Bronchial epithelial cell (primary cell): Measurements from ENCODE around the gene GPS1. TPM values are rescaled to one million over a fixed set of nuclear protein-coding genes. Genes with fewer than 3 reads are reported as not detected.
"Not testable (repeated sequence)": the region's sequence is repeated elsewhere in the genome, so short reads cannot be mapped to it uniquely, and the experiment has no call there.

Experiments
- DNase-seq: peaks from one replicate; pipeline ENCODE4 v3.0.0-alpha.2; 2010; ENCODE audit warnings: low read depth
- FAIRE-seq: peaks from 2 replicates; lab custom pipeline; 2011; peaks lifted over from hg19 to GRCh38; lab: Jason Lieb, UNC
- H3K27me3 ChIP-seq: 2 replicates; pipeline ENCODE4 v1.5.1; 2011; ENCODE audit warnings: low read length; ENCODE audit not compliant: control insufficient read depth, insufficient read depth
- H3K36me3 ChIP-seq: 2 replicates; pipeline ENCODE4 v1.5.1; 2011; ENCODE audit warnings: low read length; ENCODE audit not compliant: control insufficient read depth, insufficient read depth
- H3K4me3 ChIP-seq: 2 replicates; pipeline ENCODE4 v1.5.1; 2011; ENCODE audit warnings: mild to moderate bottlenecking, low read depth, low read length, control low read depth
- CTCF ChIP-seq: IDR thresholded peaks from 2 replicates; pipeline ENCODE4 v1.5.1; 2011; ENCODE audit warnings: mild to moderate bottlenecking, moderate library complexity, low read length, control low read depth, inconsistent platforms; ENCODE audit not compliant: insufficient read depth, severe bottlenecking
- total RNA-seq: library from RNA; depleted of rRNA; stranded (reverse); fragments of >200 nt; gene quantifications from 2 replicates; pipeline ENCODE4 v1.2.1, GENCODE V29; 2014

Gene GPS1
- total RNA-seq, 1 donor from 2014 or later: 117 TPM

- H3K4me3 ChIP-seq: peak overlapping the region; percentile 69
- TF ChIP-seq CTCF: no peak
- FAIRE-seq (no peak), DNase-seq (no peak)
- H3K27me3 ChIP-seq: no peaks in the 10 kb centered on the region
- H3K36me3 ChIP-seq: peaks cover 7% of the 10 kb centered on the region
Observed at GRCh38 chr17:82036634-82037091, 15.0 kb upstream of the GPS1 start.

- no peak for FAIRE-seq
Observed at GRCh38 chr17:82037092-82037888, 14.4 kb upstream of the GPS1 start, which contains the start of gene DCXR. Gene DCXR, minus strand, starts transcription at chr17:82037697. Its CDS starts 15 bp downstream, at chr17:82037682.

GRCh38 chr17:82037889-82038195 lies 13.9 kb upstream of the GPS1 start:
- DNase-seq (no peak), FAIRE-seq (no peak)
- no peaks in the 10 kb centered on the region for H3K27me3 ChIP-seq
- no peak for TF ChIP-seq CTCF
- peaks cover 7% of the 10 kb centered on the region for H3K36me3 ChIP-seq
- H3K4me3 ChIP-seq: peak overlapping the region; percentile 69

More at GRCh38 chr17:82037092-82037888, 14.4 kb upstream of the GPS1 start, which contains the start of gene DCXR:
- no peaks in the 10 kb centered on the region for H3K27me3 ChIP-seq
- peak; percentile 86 for TF ChIP-seq CTCF
- peak within 1 kb of the TSS; percentile 69 for H3K4me3 ChIP-seq
- H3K36me3 ChIP-seq: peaks cover 7% of the 10 kb centered on the region
- DNase-seq: peak; percentile 88

GRCh38 chr17:82038796-82039409 lies 12.8 kb upstream of the GPS1 start:
- H3K27me3 ChIP-seq, H3K36me3 ChIP-seq, DNase-seq, FAIRE-seq, H3K4me3 ChIP-seq: not testable (repeated sequence)

- FAIRE-seq (no peak), DNase-seq (no peak)
- no peak overlapping the region for H3K4me3 ChIP-seq
- TF ChIP-seq CTCF: no peak
- no peaks in the 10 kb centered on the region for H3K27me3 ChIP-seq
- H3K36me3 ChIP-seq: peaks cover 5% of the 10 kb centered on the region
Observed at GRCh38 chr17:82039695-82040299, 11.9 kb upstream of the GPS1 start.
